Liver (tissue), 3 donors: ENCODE data around the gene PRDM12.

Experiments
- CTCF ChIP-seq: fragments of 150-350 bp; IDR thresholded peaks from 2 replicates; pipeline ENCODE4 v1.5.1; 2017; ENCODE audit warnings: improper control_type of control experiment, low read depth, low read length; ENCODE audit not compliant: missing input control
- HNF4G ChIP-seq: IDR thresholded peaks from 2 replicates; pipeline ENCODE4 v1.6.1; 2016; ENCODE audit warnings: antibody characterized with exemption
- SP1 ChIP-seq: IDR thresholded peaks from 2 replicates; pipeline ENCODE4 v1.6.1; 2018; ENCODE audit warnings: antibody characterized with exemption, mild to moderate bottlenecking
- donor health status: healthy.
- donor health status: healthy.

GRCh38 chr9:130728721-130729120 is 64.3 kb downstream of the PRDM12 start:
- TF ChIP-seq CTCF (no peak), SP1 (no peak), HNF4G (no peak)
